Measurements from ENCODE around the gene PTPRN2. TPM values are rescaled to one million over a fixed set of nuclear protein-coding genes. Genes with fewer than 3 reads are reported as not detected.

PTPRN2 gene
- total and polyA plus RNA-seq, 2 donors from 2014 or later = 4.8 to 6.2 TPM

DNA sequence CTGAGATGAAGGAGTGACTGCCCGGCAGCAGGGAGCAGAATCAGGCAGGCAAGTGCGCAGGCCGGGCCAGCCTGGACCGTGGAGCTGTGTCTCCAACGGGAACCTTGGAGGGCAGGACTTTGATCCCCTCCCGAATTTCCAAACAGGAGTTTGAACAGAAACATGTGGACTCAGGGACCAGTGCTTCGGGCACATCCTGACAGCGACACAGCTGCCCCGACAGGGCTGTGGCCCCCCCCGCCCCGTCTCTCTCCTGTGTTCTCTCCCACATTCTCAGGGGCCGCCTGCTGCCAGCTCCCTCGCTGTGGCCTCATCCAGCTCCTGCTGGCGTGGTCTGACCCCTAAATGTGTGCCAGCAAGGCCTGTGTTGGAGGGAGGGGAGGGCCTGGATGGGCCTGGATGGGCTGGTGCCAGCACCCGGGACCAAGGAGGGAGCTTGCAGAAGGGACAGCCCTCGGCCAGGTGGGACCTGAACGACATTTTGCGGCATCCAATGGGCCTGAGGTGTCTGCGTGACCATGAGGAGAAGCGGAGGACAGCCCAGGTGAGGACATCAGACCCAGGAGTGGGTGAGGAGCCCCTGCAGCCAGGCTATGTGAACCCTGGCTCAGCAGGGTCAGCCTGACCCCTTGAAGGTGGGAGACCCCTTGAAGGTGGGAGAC lies 1027.9 kb downstream of the PTPRN2 start:
- TF ChIP-seq, protein P1, sequence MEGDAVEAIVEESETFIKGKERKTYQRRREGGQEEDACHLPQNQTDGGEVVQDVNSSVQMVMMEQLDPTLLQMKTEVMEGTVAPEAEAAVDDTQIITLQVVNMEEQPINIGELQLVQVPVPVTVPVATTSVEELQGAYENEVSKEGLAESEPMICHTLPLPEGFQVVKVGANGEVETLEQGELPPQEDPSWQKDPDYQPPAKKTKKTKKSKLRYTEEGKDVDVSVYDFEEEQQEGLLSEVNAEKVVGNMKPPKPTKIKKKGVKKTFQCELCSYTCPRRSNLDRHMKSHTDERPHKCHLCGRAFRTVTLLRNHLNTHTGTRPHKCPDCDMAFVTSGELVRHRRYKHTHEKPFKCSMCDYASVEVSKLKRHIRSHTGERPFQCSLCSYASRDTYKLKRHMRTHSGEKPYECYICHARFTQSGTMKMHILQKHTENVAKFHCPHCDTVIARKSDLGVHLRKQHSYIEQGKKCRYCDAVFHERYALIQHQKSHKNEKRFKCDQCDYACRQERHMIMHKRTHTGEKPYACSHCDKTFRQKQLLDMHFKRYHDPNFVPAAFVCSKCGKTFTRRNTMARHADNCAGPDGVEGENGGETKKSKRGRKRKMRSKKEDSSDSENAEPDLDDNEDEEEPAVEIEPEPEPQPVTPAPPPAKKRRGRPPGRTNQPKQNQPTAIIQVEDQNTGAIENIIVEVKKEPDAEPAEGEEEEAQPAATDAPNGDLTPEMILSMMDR (IDR thresholded peaks at IDR 0.05; ENCODE audit: borderline replicate concordance, extremely low read depth, insufficient read depth) = no peak
- Histone ChIP-seq H3K4me3 (ENCODE audit: low read length in 3 of 3) (no peak overlapping the region), H3K9ac (ENCODE audit: low read length in 3 of 3) (no peak overlapping the region), H3K27ac (ENCODE audit: low read depth in 2 of 2, low read length in 2 of 2) (no peak overlapping the region), H3K36me3 (ENCODE audit: control insufficient read depth in 2 of 3, insufficient read depth in 3 of 3, low read length in 3 of 3) (no peaks in the 10 kb centered on the region), H3K4me1 (ENCODE audit: control insufficient read depth in 2 of 3, insufficient read depth in 2 of 3, low read depth in 1 of 3, low read length in 3 of 3) (no peaks in the 10 kb centered on the region), H3K9me3 (ENCODE audit: control insufficient read depth in 2 of 3, insufficient read depth in 1 of 3, low read length in 3 of 3) (no peaks in the 10 kb centered on the region), H3K27me3 (ENCODE audit: control insufficient read depth, insufficient read depth, low read length) (no peaks in the 10 kb centered on the region)
- DNase-seq = peak in 1 of 5 donors; percentile 59
- FAIRE-seq = no peak
- intact Hi-C loops (cut with DNase I) = no loop called here

DNA sequence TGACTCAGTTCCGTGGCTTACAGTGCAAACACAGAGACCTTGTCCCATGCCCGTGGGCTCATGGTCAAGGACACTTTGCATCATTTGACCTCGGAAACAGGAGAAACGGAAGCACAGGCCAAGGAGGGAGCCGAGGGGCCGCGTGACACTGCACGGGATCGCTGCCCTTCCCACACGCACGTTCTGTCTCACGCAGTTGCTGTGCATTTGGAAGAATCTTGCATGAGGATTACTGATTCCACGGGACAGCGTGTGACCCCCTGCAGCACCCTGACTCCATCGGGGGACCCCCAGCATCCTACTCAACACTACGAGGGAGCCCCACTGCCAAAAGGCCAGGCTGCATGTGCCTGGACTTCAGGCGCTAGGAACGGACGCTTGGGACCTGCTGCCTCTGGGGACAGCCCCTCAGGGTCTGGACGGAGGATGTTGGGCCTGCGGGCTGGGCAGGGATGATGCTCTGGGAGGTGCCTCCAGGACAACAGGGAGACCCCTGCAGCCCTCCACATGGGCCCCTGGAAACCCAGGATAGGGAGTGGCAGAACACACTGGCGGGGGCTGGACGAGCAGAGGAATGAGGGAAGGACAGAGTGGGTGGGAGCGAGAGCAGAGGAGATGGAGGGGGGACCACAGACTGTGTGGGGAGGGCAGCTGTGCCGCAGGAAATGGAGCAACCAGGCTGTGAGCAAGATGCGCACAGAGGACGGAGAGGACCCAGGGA lies 1028.6 kb downstream of the PTPRN2 start:
- Histone ChIP-seq H3K27ac (ENCODE audit: low read depth in 2 of 2, low read length in 2 of 2) (no peak overlapping the region), H3K27me3 (ENCODE audit: control insufficient read depth, insufficient read depth, low read length) (no peaks in the 10 kb centered on the region), H3K9me3 (ENCODE audit: control insufficient read depth in 2 of 3, insufficient read depth in 1 of 3, low read length in 3 of 3) (no peaks in the 10 kb centered on the region), H3K4me1 (ENCODE audit: control insufficient read depth in 2 of 3, insufficient read depth in 2 of 3, low read depth in 1 of 3, low read length in 3 of 3) (no peaks in the 10 kb centered on the region), H3K4me3 (ENCODE audit: low read length in 3 of 3) (no peak overlapping the region), H3K36me3 (ENCODE audit: control insufficient read depth in 2 of 3, insufficient read depth in 3 of 3, low read length in 3 of 3) (no peaks in the 10 kb centered on the region), H3K9ac (ENCODE audit: low read length in 3 of 3) (no peak overlapping the region)
- TF ChIP-seq, protein P1 (IDR thresholded peaks at IDR 0.05; ENCODE audit: borderline replicate concordance, extremely low read depth, insufficient read depth) = no peak
- FAIRE-seq = no peak
- intact Hi-C loops (cut with DNase I) = no loop called here
- peak in 1 of 5 donors; percentile 43 for DNase-seq

DNA sequence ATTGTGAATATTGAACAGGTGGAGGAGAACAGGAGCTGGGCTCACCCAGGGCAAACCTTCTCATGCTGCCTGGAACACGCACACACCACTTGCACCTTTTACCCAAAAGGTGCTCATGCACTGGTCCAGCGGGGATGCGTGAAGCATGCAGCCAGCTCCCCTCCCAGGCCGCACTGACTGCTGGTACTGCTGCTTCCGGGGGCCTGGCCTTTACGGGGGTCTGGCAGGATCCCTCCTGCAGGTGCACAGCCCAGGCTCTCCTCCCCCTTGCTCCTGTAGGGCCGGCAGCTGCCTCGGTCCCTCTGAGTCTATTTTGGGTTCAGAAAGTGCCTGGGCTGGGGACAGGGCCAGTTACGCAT lies 1029.1 kb downstream of the PTPRN2 start:
- intact Hi-C loops (cut with DNase I) = no loop called here
- Histone ChIP-seq H3K9me3 (ENCODE audit: control insufficient read depth in 2 of 3, insufficient read depth in 1 of 3, low read length in 3 of 3) (no peaks in the 10 kb centered on the region), H3K36me3 (ENCODE audit: control insufficient read depth in 2 of 3, insufficient read depth in 3 of 3, low read length in 3 of 3) (no peaks in the 10 kb centered on the region), H3K27me3 (ENCODE audit: control insufficient read depth, insufficient read depth, low read length) (no peaks in the 10 kb centered on the region), H3K4me1 (ENCODE audit: control insufficient read depth in 2 of 3, insufficient read depth in 2 of 3, low read depth in 1 of 3, low read length in 3 of 3) (no peaks in the 10 kb centered on the region), H3K9ac (ENCODE audit: low read length in 3 of 3) (no peak overlapping the region), H3K4me3 (ENCODE audit: low read length in 3 of 3) (no peak overlapping the region), H3K27ac (ENCODE audit: low read depth in 2 of 2, low read length in 2 of 2) (no peak overlapping the region)
- TF ChIP-seq, protein P1 (IDR thresholded peaks at IDR 0.05; ENCODE audit: borderline replicate concordance, extremely low read depth, insufficient read depth) = no peak
- DNase-seq = peak in 1 of 5 donors; percentile 32
- no peak for FAIRE-seq

All from kidney (tissue), 14 donors.